NT2/D1 (cell line): ENCODE data around the gene TUB.

ENCODE experiments used
- SUZ12 ChIP-seq: IDR thresholded peaks from 2 replicates; pipeline ENCODE4 v1.6.1; 2011; ENCODE audit not compliant: insufficient read length, insufficient read depth; ENCODE audit errors: extremely low read depth
- YY1 ChIP-seq: IDR thresholded peaks from 2 replicates; pipeline ENCODE4 v1.6.1; 2011; ENCODE audit not compliant: insufficient read length, insufficient read depth
- ZNF274 ChIP-seq: IDR thresholded peaks from 2 replicates; pipeline ENCODE4 v1.6.1; 2011; ENCODE audit warnings: mild to moderate bottlenecking, low read depth, low read length

DNA sequence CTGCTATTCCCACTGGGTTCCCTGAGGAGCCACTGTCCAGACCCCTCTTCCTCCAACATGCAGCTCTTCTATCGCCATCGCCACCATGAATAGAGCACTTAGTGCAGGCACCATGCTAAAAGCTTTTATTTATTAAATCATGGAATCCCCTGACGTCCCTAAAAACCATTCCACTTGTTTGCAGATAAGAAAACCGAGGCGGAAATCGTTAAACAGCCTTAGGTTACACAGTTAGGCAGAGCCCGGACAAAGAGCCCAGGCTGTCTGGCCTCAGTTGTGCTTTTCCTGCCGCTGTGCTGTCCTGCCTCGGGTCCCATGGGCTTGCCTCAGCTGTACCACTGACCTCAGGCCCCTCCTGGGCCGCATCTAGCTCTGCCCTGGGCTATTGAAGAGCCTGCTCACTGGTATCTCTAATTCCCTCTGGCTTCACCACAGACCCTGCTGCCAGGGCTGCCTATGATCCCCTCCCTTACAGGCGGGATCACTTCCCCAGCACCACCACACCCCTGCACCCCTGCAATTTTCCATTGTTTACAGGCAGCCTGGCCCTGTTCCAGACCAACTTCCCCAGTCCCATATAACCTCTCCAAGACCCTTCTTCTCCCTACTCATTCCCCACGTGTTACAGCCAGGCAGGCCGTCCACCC lies 13.0 kb upstream of the TUB start:
- no peak for TF ChIP-seq ZNF274
- no peak for TF ChIP-seq YY1
- no peak for TF ChIP-seq SUZ12
